ENCODE data around the gene MYMX. TPM values are rescaled to one million over a fixed set of nuclear protein-coding genes. Genes with fewer than 3 reads are reported as not detected.
A peak's percentile ranks its signal among the peaks of the same experiment; 100 is the strongest.

Gene MYMX
- total and polyA plus RNA-seq, 2 of the 13 experiments (the other 11 are each of a cell fraction or from before 2014, with no cell fraction given) = not detected

DNA sequence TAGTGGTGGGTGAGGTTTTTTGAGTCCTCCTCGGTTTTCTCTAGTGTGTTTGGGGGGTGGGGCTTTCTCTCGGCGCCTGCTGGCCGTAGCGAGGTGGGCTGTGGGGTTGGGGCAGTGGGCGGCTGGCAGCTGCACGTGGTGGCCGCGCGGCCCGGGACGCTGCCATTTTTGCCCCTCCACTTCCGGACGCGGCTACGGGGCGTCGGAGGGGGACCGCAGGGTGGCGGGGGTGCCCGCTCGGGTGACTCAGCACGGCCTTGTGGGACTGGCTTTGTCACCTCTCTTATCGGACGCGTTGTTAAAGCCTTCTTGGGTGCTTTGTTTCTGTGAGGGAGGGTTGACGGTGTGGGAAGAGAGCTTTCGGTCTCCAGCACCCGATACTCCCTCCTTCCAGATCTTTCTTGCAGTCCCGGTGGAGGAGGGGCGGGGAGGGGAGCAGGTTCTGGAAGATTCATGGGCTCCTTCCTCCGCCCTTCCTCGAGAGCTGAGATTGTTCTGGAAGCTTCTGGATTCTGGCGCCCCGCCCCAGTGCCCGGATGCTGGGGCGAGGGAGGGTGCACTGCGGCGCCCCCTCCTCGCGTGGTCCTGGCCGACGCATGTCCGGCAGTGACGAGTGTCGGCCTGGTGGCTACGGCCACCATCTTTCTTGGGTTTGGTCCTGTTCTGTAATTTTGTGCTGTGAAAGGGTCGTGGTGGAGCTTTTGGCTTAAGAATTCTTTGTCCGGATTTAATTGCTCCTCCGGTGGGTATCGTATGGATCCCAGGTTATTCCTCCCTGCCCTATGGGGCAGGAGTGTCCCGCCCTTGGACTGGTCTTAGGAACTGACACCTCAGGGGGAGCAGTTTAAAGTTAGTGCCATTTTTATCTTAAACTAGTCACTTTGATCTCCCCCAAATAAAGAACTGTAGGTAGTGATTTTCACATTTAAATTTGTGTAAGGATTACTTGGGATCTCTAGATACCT is 30.9 kb downstream of the MYMX start (continued):
- TF ChIP-seq ZFP62 (CRISPR knock-in tag; IDR thresholded peaks at IDR 0.05) (no peak), ZKSCAN1 (IDR thresholded peaks at IDR 0.05; ENCODE audit: low read length) (no peak), CHD4 (IDR thresholded peaks at IDR 0.05; ENCODE audit: borderline replicate concordance, low read length) (no peak), CCDC6 (CRISPR knock-in tag; IDR thresholded peaks at IDR 0.05) (no peak), KDM5A (IDR thresholded peaks at IDR 0.05; ENCODE audit: borderline replicate concordance, low read length) (peak; percentile 28), EED (CRISPR knock-in tag; IDR thresholded peaks at IDR 0.05) (0 out of 2 replicates have a peak, but pooled peaks have one; percentile 1), ZNF17 (CRISPR knock-in tag; IDR thresholded peaks at IDR 0.05) (0 out of 2 replicates have a peak, but pooled peaks have one; percentile 5), MED13 (CRISPR knock-in tag; IDR thresholded peaks at IDR 0.05) (no peak; the same call in 1 of the 2 replicates), ZNF577 (CRISPR knock-in tag; IDR thresholded peaks at IDR 0.05; ENCODE audit: borderline replicate concordance, low read depth) (no peak), RBFOX2 (IDR thresholded peaks at IDR 0.05; ENCODE audit: low read depth, low read length) (peak; percentile 98), KAT2B (IDR thresholded peaks at IDR 0.05; ENCODE audit: borderline replicate concordance, low read depth, low read length) (no peak), SMAD9 (CRISPR knock-in tag; IDR thresholded peaks at IDR 0.05) (no peak; the same call in 1 of the 2 replicates), GRHL1 (CRISPR knock-in tag; conservative IDR thresholded peaks at IDR 0.05) (no peak), NFATC3 (CRISPR knock-in tag; IDR thresholded peaks at IDR 0.05) (0 out of 2 replicates have a peak, but pooled peaks have one; percentile 2), DZIP1 (CRISPR knock-in tag; IDR thresholded peaks at IDR 0.05) (no peak; the same call in 1 of the 2 replicates), ZBTB3 (CRISPR knock-in tag; IDR thresholded peaks at IDR 0.05; ENCODE audit: borderline replicate concordance, low read depth) (no peak), ZNF607 (CRISPR knock-in tag; IDR thresholded peaks at IDR 0.05; ENCODE audit: borderline replicate concordance) (no peak; the same call in 1 of the 2 replicates), SALL1 (CRISPR knock-in tag; IDR thresholded peaks at IDR 0.05) (peak; percentile 34; the same call in 1 of the 2 replicates)
- TF ChIP-seq, protein P1, sequence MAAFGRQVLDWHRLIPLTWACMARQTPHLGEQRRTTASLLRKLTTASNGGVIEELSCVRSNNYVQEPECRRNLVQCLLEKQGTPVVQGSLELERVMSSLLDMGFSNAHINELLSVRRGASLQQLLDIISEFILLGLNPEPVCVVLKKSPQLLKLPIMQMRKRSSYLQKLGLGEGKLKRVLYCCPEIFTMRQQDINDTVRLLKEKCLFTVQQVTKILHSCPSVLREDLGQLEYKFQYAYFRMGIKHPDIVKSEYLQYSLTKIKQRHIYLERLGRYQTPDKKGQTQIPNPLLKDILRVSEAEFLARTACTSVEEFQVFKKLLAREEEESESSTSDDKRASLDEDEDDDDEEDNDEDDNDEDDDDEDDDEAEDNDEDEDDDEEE (CRISPR knock-in tag; IDR thresholded peaks at IDR 0.05) = 0 out of 2 replicates have a peak, but pooled peaks have one; percentile 58
- TF ChIP-seq, protein P2, sequence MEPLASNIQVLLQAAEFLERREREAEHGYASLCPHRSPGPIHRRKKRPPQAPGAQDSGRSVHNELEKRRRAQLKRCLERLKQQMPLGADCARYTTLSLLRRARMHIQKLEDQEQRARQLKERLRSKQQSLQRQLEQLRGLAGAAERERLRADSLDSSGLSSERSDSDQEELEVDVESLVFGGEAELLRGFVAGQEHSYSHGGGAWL (CRISPR knock-in tag; IDR thresholded peaks at IDR 0.05) = peak; percentile 88
- TF ChIP-seq, protein P3, sequence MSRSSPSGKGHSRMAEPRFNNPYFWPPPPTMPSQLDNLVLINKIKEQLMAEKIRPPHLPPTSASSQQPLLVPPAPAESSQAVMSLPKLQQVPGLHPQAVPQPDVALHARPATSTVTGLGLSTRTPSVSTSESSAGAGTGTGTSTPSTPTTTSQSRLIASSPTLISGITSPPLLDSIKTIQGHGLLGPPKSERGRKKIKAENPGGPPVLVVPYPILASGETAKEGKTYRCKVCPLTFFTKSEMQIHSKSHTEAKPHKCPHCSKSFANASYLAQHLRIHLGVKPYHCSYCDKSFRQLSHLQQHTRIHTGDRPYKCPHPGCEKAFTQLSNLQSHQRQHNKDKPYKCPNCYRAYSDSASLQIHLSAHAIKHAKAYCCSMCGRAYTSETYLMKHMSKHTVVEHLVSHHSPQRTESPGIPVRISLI (CRISPR knock-in tag; IDR thresholded peaks at IDR 0.05; ENCODE audit: borderline replicate concordance) = no peak
